ENCODE results near the gene SERPINB6.
"Not testable (repeated sequence)": the region's sequence is repeated elsewhere in the genome, so short reads cannot be mapped to it uniquely, and the experiment has no call there.

GRCh38 chr6:2942116-2942515, 29.3 kb downstream of the SERPINB6 start:
- TF ChIP-seq, protein P1, sequence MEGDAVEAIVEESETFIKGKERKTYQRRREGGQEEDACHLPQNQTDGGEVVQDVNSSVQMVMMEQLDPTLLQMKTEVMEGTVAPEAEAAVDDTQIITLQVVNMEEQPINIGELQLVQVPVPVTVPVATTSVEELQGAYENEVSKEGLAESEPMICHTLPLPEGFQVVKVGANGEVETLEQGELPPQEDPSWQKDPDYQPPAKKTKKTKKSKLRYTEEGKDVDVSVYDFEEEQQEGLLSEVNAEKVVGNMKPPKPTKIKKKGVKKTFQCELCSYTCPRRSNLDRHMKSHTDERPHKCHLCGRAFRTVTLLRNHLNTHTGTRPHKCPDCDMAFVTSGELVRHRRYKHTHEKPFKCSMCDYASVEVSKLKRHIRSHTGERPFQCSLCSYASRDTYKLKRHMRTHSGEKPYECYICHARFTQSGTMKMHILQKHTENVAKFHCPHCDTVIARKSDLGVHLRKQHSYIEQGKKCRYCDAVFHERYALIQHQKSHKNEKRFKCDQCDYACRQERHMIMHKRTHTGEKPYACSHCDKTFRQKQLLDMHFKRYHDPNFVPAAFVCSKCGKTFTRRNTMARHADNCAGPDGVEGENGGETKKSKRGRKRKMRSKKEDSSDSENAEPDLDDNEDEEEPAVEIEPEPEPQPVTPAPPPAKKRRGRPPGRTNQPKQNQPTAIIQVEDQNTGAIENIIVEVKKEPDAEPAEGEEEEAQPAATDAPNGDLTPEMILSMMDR (IDR thresholded peaks at IDR 0.05): not testable (repeated sequence)
- TF ChIP-seq REST (IDR thresholded peaks at IDR 0.05; ENCODE audit: insufficient read depth in 1 of 2, low read depth in 2 of 2, low read length in 1 of 2); SIN3A (IDR thresholded peaks at IDR 0.05; ENCODE audit: borderline replicate concordance, insufficient read depth, low read depth, low read length); TCF7L2 (IDR thresholded peaks at IDR 0.05; ENCODE audit: low read depth, low read length); POLR2AphosphoS5 (IDR thresholded peaks at IDR 0.05; ENCODE audit: low read depth, low read length): not testable (repeated sequence)
